SK-N-MC (cell line): ENCODE data around the gene SNX10.

Experiments used
- EZH2 ChIP-seq: fragments of 200-600 bp; sonication (generic); IDR thresholded peaks from one replicate; pipeline ENCODE4 v1.6.1; 2017; ENCODE audit warnings: antibody characterized with exemption
- FOXP2 ChIP-seq: optimal IDR thresholded peaks from 2 replicates; pipeline ENCODE3; 2011; ENCODE audit warnings: mild to moderate bottlenecking, moderate library complexity; ENCODE audit not compliant: insufficient read depth; ENCODE audit errors: extremely low read length, control extremely low read depth
- POLR2AphosphoS5 ChIP-seq: IDR thresholded peaks from 2 replicates; pipeline ENCODE4 v1.6.1; 2012; ENCODE audit warnings: mild to moderate bottlenecking, low read depth, low read length, borderline replicate concordance

- TF ChIP-seq EZH2 (peak; percentile 91), POLR2AphosphoS5 (no peak), FOXP2 (no peak)
Observed at GRCh38 chr7:26375726-26376174, 84.1 kb downstream of the SNX10 start.
